IMR-90 (cell line): ENCODE data around the gene VPS11.
"Not testable (repeated sequence)": the region's sequence is repeated elsewhere in the genome, so short reads cannot be mapped to it uniquely, and the experiment has no call there.

Experiments used
- CEBPB ChIP-seq: IDR thresholded peaks from 2 replicates; pipeline ENCODE4 v1.6.1; 2012; ENCODE audit warnings: low read depth, low read length, improper control_type of control experiment
- CHD1 ChIP-seq: IDR thresholded peaks from 2 replicates; pipeline ENCODE4 v1.6.1; 2012; ENCODE audit warnings: low read depth, low read length, improper control_type of control experiment
- ELK1 ChIP-seq: fragments of 150-350 bp; IDR thresholded peaks from 2 replicates; pipeline ENCODE4 v1.6.1; 2016; ENCODE audit warnings: low read depth, mild to moderate bottlenecking, low read length, moderate library complexity, borderline replicate concordance
- FOS ChIP-seq: fragments of 150-350 bp; IDR thresholded peaks from 2 replicates; pipeline ENCODE4 v1.6.1; 2016; ENCODE audit warnings: low read depth, low read length
- MAFK ChIP-seq: IDR thresholded peaks from 2 replicates; pipeline ENCODE4 v1.6.1; 2012; ENCODE audit warnings: low read depth, low read length, improper control_type of control experiment
- MXI1 ChIP-seq: IDR thresholded peaks from 2 replicates; pipeline ENCODE4 v1.6.1; 2012; ENCODE audit warnings: low read depth, mild to moderate bottlenecking, low read length, moderate library complexity, borderline replicate concordance
- NFE2L2 ChIP-seq: fragments of 150-350 bp; IDR thresholded peaks from 2 replicates; pipeline ENCODE4 v1.6.1; 2016; ENCODE audit warnings: low read depth, mild to moderate bottlenecking, low read length
- POLR2A ChIP-seq: IDR thresholded peaks from 2 replicates; pipeline ENCODE4 v1.6.1; 2012; ENCODE audit warnings: mild to moderate bottlenecking, low read depth, low read length
- RAD21 ChIP-seq: IDR thresholded peaks from 2 replicates; pipeline ENCODE4 v1.6.1; 2012; ENCODE audit warnings: low read length, improper control_type of control experiment
- RCOR1 ChIP-seq: IDR thresholded peaks from 2 replicates; pipeline ENCODE4 v1.6.1; 2012; ENCODE audit warnings: mild to moderate bottlenecking, low read length, improper control_type of control experiment; ENCODE audit not compliant: insufficient replicate concordance
- RFX5 ChIP-seq: IDR thresholded peaks from 2 replicates; pipeline ENCODE4 v1.8.0; 2012; ENCODE audit warnings: low read depth, mild to moderate bottlenecking, low read length, moderate library complexity
- SMC3 ChIP-seq: fragments of 150-350 bp; IDR thresholded peaks from 2 replicates; pipeline ENCODE4 v1.6.1; 2016; ENCODE audit warnings: low read depth, mild to moderate bottlenecking, antibody characterized with exemption, low read length, moderate library complexity
- TF ChIP-seq, protein P1 (sequence below): conservative IDR thresholded peaks from 2 replicates; pipeline ENCODE4 v1.5.1; 2012; ENCODE audit warnings: mild to moderate bottlenecking, low read depth, low read length, improper control_type of control experiment
- TF ChIP-seq, protein P2 (sequence below): fragments of 150-350 bp; IDR thresholded peaks from 2 replicates; pipeline ENCODE4 v1.6.1; 2017; ENCODE audit warnings: mild to moderate bottlenecking, antibody characterized with exemption, low read length, low read depth

GRCh38 chr11:119039471-119039870 is 28.1 kb upstream of the VPS11 start:
- not testable (repeated sequence) for TF ChIP-seq CEBPB, RFX5, POLR2A, SMC3, NFE2L2, FOS, RAD21, CHD1, ELK1, MXI1, RCOR1, MAFK
- TF ChIP-seq, protein P1, sequence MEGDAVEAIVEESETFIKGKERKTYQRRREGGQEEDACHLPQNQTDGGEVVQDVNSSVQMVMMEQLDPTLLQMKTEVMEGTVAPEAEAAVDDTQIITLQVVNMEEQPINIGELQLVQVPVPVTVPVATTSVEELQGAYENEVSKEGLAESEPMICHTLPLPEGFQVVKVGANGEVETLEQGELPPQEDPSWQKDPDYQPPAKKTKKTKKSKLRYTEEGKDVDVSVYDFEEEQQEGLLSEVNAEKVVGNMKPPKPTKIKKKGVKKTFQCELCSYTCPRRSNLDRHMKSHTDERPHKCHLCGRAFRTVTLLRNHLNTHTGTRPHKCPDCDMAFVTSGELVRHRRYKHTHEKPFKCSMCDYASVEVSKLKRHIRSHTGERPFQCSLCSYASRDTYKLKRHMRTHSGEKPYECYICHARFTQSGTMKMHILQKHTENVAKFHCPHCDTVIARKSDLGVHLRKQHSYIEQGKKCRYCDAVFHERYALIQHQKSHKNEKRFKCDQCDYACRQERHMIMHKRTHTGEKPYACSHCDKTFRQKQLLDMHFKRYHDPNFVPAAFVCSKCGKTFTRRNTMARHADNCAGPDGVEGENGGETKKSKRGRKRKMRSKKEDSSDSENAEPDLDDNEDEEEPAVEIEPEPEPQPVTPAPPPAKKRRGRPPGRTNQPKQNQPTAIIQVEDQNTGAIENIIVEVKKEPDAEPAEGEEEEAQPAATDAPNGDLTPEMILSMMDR: not testable (repeated sequence)
- TF ChIP-seq, protein P2, sequence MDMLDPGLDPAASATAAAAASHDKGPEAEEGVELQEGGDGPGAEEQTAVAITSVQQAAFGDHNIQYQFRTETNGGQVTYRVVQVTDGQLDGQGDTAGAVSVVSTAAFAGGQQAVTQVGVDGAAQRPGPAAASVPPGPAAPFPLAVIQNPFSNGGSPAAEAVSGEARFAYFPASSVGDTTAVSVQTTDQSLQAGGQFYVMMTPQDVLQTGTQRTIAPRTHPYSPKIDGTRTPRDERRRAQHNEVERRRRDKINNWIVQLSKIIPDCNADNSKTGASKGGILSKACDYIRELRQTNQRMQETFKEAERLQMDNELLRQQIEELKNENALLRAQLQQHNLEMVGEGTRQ: not testable (repeated sequence)
